HG03457 (cell line): ENCODE measurements around the gene LOXL1.

Source experiments
- ATAC-seq: cut with Tn5 transposase; IDR thresholded peaks from one replicate; pipeline ENCODE4 v1.9.1; 2021; ENCODE audit warnings: moderate number of reproducible peaks; ENCODE audit not compliant: unreplicated experiment

Gene LOXL1

GRCh38 chr15:73926219-73927002, at the start of gene LOXL1:
TSS of gene LOXL1 (plus strand) at chr15:73926462. CDS start at chr15:73926784, 322 bp downstream.
- no peak for ATAC-seq

GRCh38 chr15:73879426-73879825, 46.8 kb upstream of the LOXL1 start:
- no peak for ATAC-seq

GRCh38 chr15:73881579-73882320, 44.5 kb upstream of the LOXL1 start:
- no peak for ATAC-seq

GRCh38 chr15:73882761-73883419, 43.4 kb upstream of the LOXL1 start:
- no peak for ATAC-seq

- no peak for ATAC-seq
Observed at GRCh38 chr15:73884159-73884558, 42.1 kb upstream of the LOXL1 start.

GRCh38 chr15:73885954-73886700, 40.1 kb upstream of the LOXL1 start:
- no peak for ATAC-seq

- ATAC-seq, result no peak
Observed at GRCh38 chr15:73886717-73887345, 39.4 kb upstream of the LOXL1 start.

GRCh38 chr15:73887481-73887880, 38.8 kb upstream of the LOXL1 start:
- no peak for ATAC-seq

- ATAC-seq, result no peak
Observed at GRCh38 chr15:73888224-73889041, 37.8 kb upstream of the LOXL1 start.

GRCh38 chr15:73889053-73889761, 37.1 kb upstream of the LOXL1 start:
- no peak for ATAC-seq

GRCh38 chr15:73889762-73890124, 36.5 kb upstream of the LOXL1 start:
- no peak for ATAC-seq

GRCh38 chr15:73891328-73892315, 34.6 kb upstream of the LOXL1 start:
- ATAC-seq, result no peak

- no peak for ATAC-seq
Observed at GRCh38 chr15:73892446-73893226, 33.6 kb upstream of the LOXL1 start.

- ATAC-seq, result no peak
Observed at GRCh38 chr15:73894133-73894814, 32.0 kb upstream of the LOXL1 start.

GRCh38 chr15:73897441-73898261, 28.6 kb upstream of the LOXL1 start:
- no peak for ATAC-seq
